ENCODE data around the gene CCDC28B. TPM values are rescaled to one million over a fixed set of nuclear protein-coding genes. Genes with fewer than 3 reads are reported as not detected.

The CCDC28B gene
- total and polyA plus RNA-seq, 2 donors (not counting 1 experiment from before 2014, with no cell fraction given): 10.1 to 12.4 TPM

- Histone ChIP-seq H3K4me2 (ENCODE audit: extremely low read depth, insufficient read depth, low read length) (peak overlapping the region; percentile 54), H3K79me2 (ENCODE audit: control insufficient read depth, insufficient read depth, low read length) (peaks cover 71% of the 10 kb centered on the region), H3K27me3 (ENCODE audit: control insufficient read depth, insufficient read depth, low read length) (no peaks in the 10 kb centered on the region), H3K9me3 (ENCODE audit: control insufficient read depth, insufficient read depth, low read depth, low read length) (no peaks in the 10 kb centered on the region), H3K4me3 (replicated peaks in 1 of 4; ENCODE audit: control extremely low read depth in 1 of 4, insufficient read depth in 1 of 4, low read depth in 3 of 4, low read length in 4 of 4) (peak overlapping the region in 1 of 4 experiments; percentile 0), H4K20me1 (ENCODE audit: control insufficient read depth, extremely low read depth, insufficient read depth, low read length) (peaks cover 3% of the 10 kb centered on the region), H3K36me3 (ENCODE audit: control insufficient read depth, insufficient read depth, low read length) (peaks cover 33% of the 10 kb centered on the region), H2AFZ (ENCODE audit: low read length) (no peak overlapping the region), H3K9ac (ENCODE audit: insufficient read depth, low read length) (no peak overlapping the region), H3K27ac (ENCODE audit: insufficient read depth, low read length) (no peak overlapping the region), H3K4me1 (ENCODE audit: control insufficient read depth, extremely low read depth, insufficient read depth, low read length) (peaks cover 7% of the 10 kb centered on the region)
- TF ChIP-seq CTCF (conservative IDR thresholded peaks at IDR 0.05 in 1 of 2, IDR thresholded peaks at IDR 0.05 in 1 of 2; ENCODE audit: low read depth in 1 of 2, low read length in 2 of 2) (no peak), EZH2 (IDR thresholded peaks at IDR 0.05; ENCODE audit: low read length, missing control alignments) (no peak)
- no peak for DNase-seq (ENCODE audit: low read depth in 2 of 2)
Measured at GRCh38 chr1:32184650-32185049, 15.7 kb upstream of the CCDC28B start.

- Histone ChIP-seq H3K9ac (ENCODE audit: insufficient read depth, low read length) (no peak overlapping the region), H3K4me2 (ENCODE audit: extremely low read depth, insufficient read depth, low read length) (no peak overlapping the region), H3K9me3 (ENCODE audit: control insufficient read depth, insufficient read depth, low read depth, low read length) (no peaks in the 10 kb centered on the region), H3K4me3 (replicated peaks in 1 of 4; ENCODE audit: control extremely low read depth in 1 of 4, insufficient read depth in 1 of 4, low read depth in 3 of 4, low read length in 4 of 4) (no peak overlapping the region), H3K27me3 (ENCODE audit: control insufficient read depth, insufficient read depth, low read length) (no peaks in the 10 kb centered on the region), H4K20me1 (ENCODE audit: control insufficient read depth, extremely low read depth, insufficient read depth, low read length) (peaks cover 3% of the 10 kb centered on the region), H3K79me2 (ENCODE audit: control insufficient read depth, insufficient read depth, low read length) (peaks cover 62% of the 10 kb centered on the region), H3K36me3 (ENCODE audit: control insufficient read depth, insufficient read depth, low read length) (peaks cover 45% of the 10 kb centered on the region), H2AFZ (ENCODE audit: low read length) (no peak overlapping the region), H3K4me1 (ENCODE audit: control insufficient read depth, extremely low read depth, insufficient read depth, low read length) (peaks cover 6% of the 10 kb centered on the region), H3K27ac (ENCODE audit: insufficient read depth, low read length) (no peak overlapping the region)
- TF ChIP-seq EZH2 (IDR thresholded peaks at IDR 0.05; ENCODE audit: low read length, missing control alignments): no peak
- no peak for TF ChIP-seq CTCF (conservative IDR thresholded peaks at IDR 0.05 in 1 of 2, IDR thresholded peaks at IDR 0.05 in 1 of 2; ENCODE audit: low read depth in 1 of 2, low read length in 2 of 2)
- DNase-seq (ENCODE audit: low read depth in 2 of 2): no peak
Measured at GRCh38 chr1:32186077-32186476, 14.3 kb upstream of the CCDC28B start.

GRCh38 chr1:32186491-32186890, 13.9 kb upstream of the CCDC28B start:
- Histone ChIP-seq H3K27me3 (ENCODE audit: control insufficient read depth, insufficient read depth, low read length) (no peaks in the 10 kb centered on the region), H3K79me2 (ENCODE audit: control insufficient read depth, insufficient read depth, low read length) (peaks cover 58% of the 10 kb centered on the region), H3K4me1 (ENCODE audit: control insufficient read depth, extremely low read depth, insufficient read depth, low read length) (peaks cover 1% of the 10 kb centered on the region), H3K27ac (ENCODE audit: insufficient read depth, low read length) (no peak overlapping the region), H3K4me3 (replicated peaks in 1 of 4; ENCODE audit: control extremely low read depth in 1 of 4, insufficient read depth in 1 of 4, low read depth in 3 of 4, low read length in 4 of 4) (no peak overlapping the region), H3K9me3 (ENCODE audit: control insufficient read depth, insufficient read depth, low read depth, low read length) (no peaks in the 10 kb centered on the region), H3K36me3 (ENCODE audit: control insufficient read depth, insufficient read depth, low read length) (peaks cover 42% of the 10 kb centered on the region), H3K4me2 (ENCODE audit: extremely low read depth, insufficient read depth, low read length) (no peak overlapping the region), H2AFZ (ENCODE audit: low read length) (no peak overlapping the region), H3K9ac (ENCODE audit: insufficient read depth, low read length) (no peak overlapping the region), H4K20me1 (ENCODE audit: control insufficient read depth, extremely low read depth, insufficient read depth, low read length) (peaks cover 3% of the 10 kb centered on the region)
- no peak for DNase-seq (ENCODE audit: low read depth in 2 of 2)
- no peak for TF ChIP-seq CTCF (conservative IDR thresholded peaks at IDR 0.05 in 1 of 2, IDR thresholded peaks at IDR 0.05 in 1 of 2; ENCODE audit: low read depth in 1 of 2, low read length in 2 of 2)
- no peak for TF ChIP-seq EZH2 (IDR thresholded peaks at IDR 0.05; ENCODE audit: low read length, missing control alignments)
